ENCODE results near the gene APPL1.

- TF ChIP-seq ZNF558 (tag by site-specific recombination; IDR thresholded peaks at IDR 0.05): no peak
- TF ChIP-seq ZNF362 (tag by site-specific recombination; IDR thresholded peaks at IDR 0.05): no peak
- TF ChIP-seq CTCF (tag by site-specific recombination; IDR thresholded peaks at IDR 0.05): no peak
- no peak for TF ChIP-seq ZNF670 (tag by site-specific recombination; IDR thresholded peaks at IDR 0.05; ENCODE audit: low read depth)
Measured at GRCh38 chr3:57292897-57293526, 65.5 kb downstream of the APPL1 start.
